Esophagus (tissue), 2 donors: Measurements from ENCODE around the gene C19orf12. TPM values are rescaled to one million over a fixed set of nuclear protein-coding genes. Genes with fewer than 3 reads are reported as not detected.

ENCODE experiments used
- H3K27ac ChIP-seq, 2 donors: one replicate each; pipeline ENCODE4 v1.5.1; 2013; ENCODE audit warnings: low read depth in 2 of 2, mild to moderate bottlenecking in 2 of 2, inconsistent platforms in 1 of 2, low read length in 1 of 2, moderate library complexity in 1 of 2
- H3K27me3 ChIP-seq, 2 donors: one replicate each; pipeline ENCODE4 v1.6.1; 2013; ENCODE audit warnings: low read length in 2 of 2, control low read depth in 1 of 2, mild to moderate bottlenecking in 1 of 2; ENCODE audit not compliant: insufficient read depth in 2 of 2, control insufficient read depth in 1 of 2
- H3K36me3 ChIP-seq, 2 donors: one replicate each; pipeline ENCODE4 v1.6.1; 2013; ENCODE audit warnings: low read length in 1 of 2; ENCODE audit not compliant: control insufficient read depth in 2 of 2, insufficient read depth in 2 of 2
- H3K4me1 ChIP-seq, 2 donors: one replicate each; pipeline ENCODE4 v1.6.1; 2013; ENCODE audit warnings: low read length in 1 of 2; ENCODE audit not compliant: control insufficient read depth in 2 of 2, insufficient read depth in 2 of 2
- H3K4me3 ChIP-seq, 2 donors: one replicate each; pipeline ENCODE4 v1.5.1; 2013; ENCODE audit warnings: low read length in 2 of 2, mild to moderate bottlenecking in 2 of 2, low read depth in 1 of 2, moderate library complexity in 1 of 2
- H3K9me3 ChIP-seq, 2 donors: one replicate each; pipeline ENCODE4 v1.6.1; 2013; ENCODE audit warnings: mild to moderate bottlenecking in 2 of 2, low read depth in 1 of 2, low read length in 1 of 2, moderate library complexity in 1 of 2; ENCODE audit not compliant: control insufficient read depth in 2 of 2, insufficient read depth in 1 of 2
- WGBS, 2 donors: extraction: QIAGEN DNeasy Blood & Tissue Kit; methylation state at CpG; one replicate each; pipeline ENCODE4 v1.1.7; 2013; 5-methylcytosine and 5-hydroxymethylcytosine counted together
- polyA plus RNA-seq, 2 donors: library from polyadenylated mRNA; stranded (reverse); fragments of 200-250 nt; gene quantifications; one replicate each; pipeline ENCODE4 v1.2.3, GENCODE V29; 2013
- donor health status: healthy with polysubstance abuse.
- donor health status: Bipolar disorder and iron deficiency.

The C19orf12 gene
- polyA plus RNA-seq, 2 donors, result 8.2 to 8.4 TPM

GRCh38 chr19:29753190-29753933 is 38.3 kb upstream of the C19orf12 start:
- H3K9me3 ChIP-seq, result no peaks in the 10 kb centered on the region
- H3K27ac ChIP-seq, result no peak overlapping the region
- no peaks in the 10 kb centered on the region for H3K27me3 ChIP-seq
- no peaks in the 10 kb centered on the region for H3K36me3 ChIP-seq
- no peaks in the 10 kb centered on the region for H3K4me1 ChIP-seq
- H3K4me3 ChIP-seq, result no peak overlapping the region
- WGBS, 2 donors, result 87 to 91% methylated on average over 16 of the region's 16 CpGs

DNA sequence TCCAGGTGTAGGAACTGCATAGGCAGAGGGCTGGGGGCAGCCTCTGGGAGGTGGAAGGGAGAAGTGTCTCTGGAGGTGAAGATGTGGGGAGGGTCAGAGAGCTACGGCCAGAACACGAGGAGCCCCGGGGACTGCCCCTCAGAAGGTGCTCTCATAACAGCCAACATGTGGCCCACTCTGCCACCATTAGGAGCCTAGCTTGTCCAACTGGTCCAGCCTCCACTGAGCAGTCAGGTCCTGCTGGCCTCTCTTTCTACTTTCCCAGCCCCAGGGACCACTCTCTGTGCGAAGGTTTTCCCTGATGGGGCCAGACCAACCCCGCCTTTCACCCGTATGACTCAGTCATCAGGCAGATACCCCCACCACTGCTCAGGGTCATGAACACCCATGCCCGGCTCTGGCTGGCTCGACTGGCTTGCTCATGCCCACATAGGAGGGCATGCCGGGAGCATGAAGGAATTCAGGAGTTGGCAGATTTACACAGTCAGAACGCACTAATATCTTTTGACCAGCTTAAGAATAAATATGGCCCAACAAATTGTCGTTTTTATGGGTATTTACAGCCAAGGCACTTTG is 37.5 kb upstream of the C19orf12 start:
- WGBS, 2 donors, result 65 to 69% methylated on average over 11 of the region's 11 CpGs
- H3K4me1 ChIP-seq, result no peaks in the 10 kb centered on the region
- H3K36me3 ChIP-seq, result no peaks in the 10 kb centered on the region
- H3K9me3 ChIP-seq, result no peaks in the 10 kb centered on the region
- no peak overlapping the region for H3K4me3 ChIP-seq
- H3K27ac ChIP-seq, result no peak overlapping the region
- H3K27me3 ChIP-seq, result no peaks in the 10 kb centered on the region

DNA sequence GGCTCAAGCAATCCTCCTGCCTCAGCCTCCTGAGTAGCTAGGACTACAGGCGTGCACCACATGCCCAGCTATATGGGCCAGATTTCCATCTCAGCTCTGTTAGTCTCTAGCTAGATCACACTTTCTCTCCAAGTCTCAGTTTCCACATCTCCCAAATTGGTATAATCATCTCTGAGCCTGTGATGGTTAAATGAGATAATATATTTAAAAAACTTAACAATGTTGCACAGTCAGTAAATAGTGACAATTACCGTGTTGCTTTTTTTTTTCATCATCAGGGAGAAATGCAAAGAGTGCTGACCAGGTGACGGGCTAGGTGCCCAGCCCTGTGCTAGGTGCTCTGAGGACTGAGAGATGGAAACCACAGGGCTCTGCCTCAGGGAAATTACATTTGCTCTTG is 36.9 kb upstream of the C19orf12 start:
- no peaks in the 10 kb centered on the region for H3K9me3 ChIP-seq
- no peaks in the 10 kb centered on the region for H3K36me3 ChIP-seq
- no peaks in the 10 kb centered on the region for H3K4me1 ChIP-seq
- H3K4me3 ChIP-seq, result no peak overlapping the region
- 86 to 88% methylated on average over 3 of the region's 3 CpGs for WGBS, 2 donors
- no peak overlapping the region for H3K27ac ChIP-seq
- no peaks in the 10 kb centered on the region for H3K27me3 ChIP-seq

DNA sequence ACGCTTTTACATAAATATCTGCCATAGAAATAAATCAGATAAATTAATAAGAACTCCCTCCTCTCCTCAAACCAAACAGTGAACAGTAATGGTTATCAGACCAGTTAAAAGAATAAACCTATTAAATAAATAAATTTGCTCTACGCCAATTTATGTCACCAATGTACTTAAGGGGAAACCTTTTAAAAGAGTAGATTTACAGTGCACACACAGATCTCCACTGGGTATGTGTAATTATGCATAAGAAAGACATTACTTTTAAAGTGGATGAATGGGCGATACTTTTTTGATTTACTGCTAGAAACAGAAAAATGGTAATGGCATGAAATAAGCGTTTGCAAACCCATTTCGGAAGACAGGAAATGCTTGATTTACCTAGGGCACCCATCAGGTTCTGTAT is 34.9 kb upstream of the C19orf12 start:
- no peak overlapping the region for H3K27ac ChIP-seq
- 80 to 81% methylated on average over 5 of the region's 5 CpGs for WGBS, 2 donors
- H3K36me3 ChIP-seq, result no peaks in the 10 kb centered on the region
- H3K4me1 ChIP-seq, result no peaks in the 10 kb centered on the region
- no peak overlapping the region for H3K4me3 ChIP-seq
- no peaks in the 10 kb centered on the region for H3K27me3 ChIP-seq
- H3K9me3 ChIP-seq, result no peaks in the 10 kb centered on the region

GRCh38 chr19:29748996-29749849 is 34.2 kb upstream of the C19orf12 start:
- WGBS, 2 donors, result 76 to 78% methylated on average over 7 of the region's 7 CpGs
- H3K9me3 ChIP-seq, result no peaks in the 10 kb centered on the region

GRCh38 chr19:29745253-29745652 is 30.2 kb upstream of the C19orf12 start:
- 71% methylated on average over 6 of the region's 6 CpGs for WGBS, 2 donors
- Histone ChIP-seq H3K4me1 (no peaks in the 10 kb centered on the region), H3K27me3 (no peaks in the 10 kb centered on the region), H3K36me3 (no peaks in the 10 kb centered on the region), H3K27ac (no peak overlapping the region), H3K4me3 (no peak overlapping the region), H3K9me3 (no peaks in the 10 kb centered on the region)

More at GRCh38 chr19:29748996-29749849, 34.2 kb upstream of the C19orf12 start:
- Histone ChIP-seq H3K4me3 (no peak overlapping the region), H3K36me3 (no peaks in the 10 kb centered on the region), H3K4me1 (no peaks in the 10 kb centered on the region), H3K27ac (no peak overlapping the region), H3K27me3 (no peaks in the 10 kb centered on the region)

DNA sequence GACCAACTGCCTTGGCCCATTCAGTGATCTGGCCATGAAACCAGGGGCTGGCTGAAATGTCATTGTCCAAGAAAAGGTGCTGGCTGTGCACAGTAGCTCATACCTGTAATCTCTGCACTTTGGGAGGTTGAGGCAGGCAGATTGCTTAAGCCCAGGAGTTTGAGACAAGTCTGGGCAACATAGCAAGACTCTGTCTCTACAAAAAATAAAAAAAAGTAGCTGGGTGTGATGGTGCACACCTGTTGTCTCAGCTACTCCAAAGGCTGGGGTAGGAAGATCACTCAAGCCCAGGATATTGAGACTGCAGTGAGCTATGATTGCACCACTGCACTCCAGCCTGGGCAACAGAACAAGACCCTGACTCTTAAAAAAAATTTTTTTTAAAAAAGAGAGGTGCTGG is 28.6 kb upstream of the C19orf12 start:
- Histone ChIP-seq H3K4me1 (no peaks in the 10 kb centered on the region), H3K9me3 (no peaks in the 10 kb centered on the region), H3K27ac (no peak overlapping the region), H3K4me3 (no peak overlapping the region), H3K27me3 (no peaks in the 10 kb centered on the region), H3K36me3 (no peaks in the 10 kb centered on the region)

GRCh38 chr19:29741776-29742175 is 26.7 kb upstream of the C19orf12 start:
- WGBS, 2 donors, result 40 to 41% methylated on average over 5 of the region's 5 CpGs
- H3K27me3 ChIP-seq, result no peaks in the 10 kb centered on the region
- no peak overlapping the region for H3K27ac ChIP-seq
- no peaks in the 10 kb centered on the region for H3K4me1 ChIP-seq
- no peak overlapping the region for H3K4me3 ChIP-seq
- no peaks in the 10 kb centered on the region for H3K36me3 ChIP-seq
- no peaks in the 10 kb centered on the region for H3K9me3 ChIP-seq

DNA sequence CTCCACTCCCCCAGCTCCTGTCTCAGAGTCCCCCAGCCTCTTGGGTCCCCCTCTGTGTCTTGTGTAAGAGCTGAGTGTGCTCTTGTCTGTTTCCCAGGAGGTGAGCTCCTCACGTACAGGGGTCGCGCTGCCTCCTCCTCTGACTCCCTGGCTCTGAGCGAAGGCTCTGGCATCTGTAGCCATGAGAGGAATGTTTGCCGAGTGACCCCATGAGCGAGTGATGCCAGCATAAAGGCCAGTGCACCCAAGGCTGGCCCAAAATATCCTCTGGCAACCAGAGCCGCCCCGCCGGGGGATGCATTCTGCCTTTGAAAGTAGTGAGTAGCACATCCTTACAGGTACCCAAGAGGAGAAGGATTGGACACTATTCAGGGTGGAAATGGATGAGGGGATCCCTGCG is 26.2 kb upstream of the C19orf12 start:
- 87% methylated on average over 10 of the region's 10 CpGs for WGBS, 2 donors
- Histone ChIP-seq H3K27me3 (no peaks in the 10 kb centered on the region), H3K4me1 (no peaks in the 10 kb centered on the region), H3K9me3 (no peaks in the 10 kb centered on the region), H3K36me3 (no peaks in the 10 kb centered on the region), H3K27ac (no peak overlapping the region), H3K4me3 (no peak overlapping the region)
